Vagina (tissue), 2 donors: ENCODE results near the gene FREM2. TPM values are rescaled to one million over a fixed set of nuclear protein-coding genes. Genes with fewer than 3 reads are reported as not detected.

Experiments
- DNase-seq, 2 donors: peaks; one replicate each; pipeline ENCODE4 v3.0.0-alpha.2; 2017; ENCODE audit errors: extremely low spot score in 2 of 2
- H3K27ac ChIP-seq: fragments of 200-600 bp; sonication (generic); one replicate; pipeline ENCODE4 v1.5.1; 2019
- H3K27me3 ChIP-seq: fragments of 200-600 bp; sonication (generic); one replicate; pipeline ENCODE4 v1.5.1; 2019
- H3K36me3 ChIP-seq, 2 donors: fragments of 200-600 bp; sonication (generic); one replicate each; pipeline ENCODE4 v1.5.1; 2017 to 2019
- H3K4me1 ChIP-seq: fragments of 200-600 bp; sonication (generic); one replicate; pipeline ENCODE4 v1.5.1; 2019
- H3K4me3 ChIP-seq, 2 donors: fragments of 200-600 bp; sonication (generic); 1 replicate in 1 of 2; 2 replicates in 1 of 2; pipeline ENCODE4 v1.5.1; 2016 to 2019
- H3K9me3 ChIP-seq: fragments of 200-600 bp; sonication (generic); one replicate; pipeline ENCODE4 v1.5.1; 2019
- POLR2A ChIP-seq, 2 donors: fragments of 450-650 bp; IDR thresholded peaks; one replicate each; pipeline ENCODE4 v1.6.1; 2017; ENCODE audit warnings: antibody characterized with exemption in 2 of 2, mild to moderate bottlenecking in 2 of 2, moderate library complexity in 2 of 2
- POLR2AphosphoS5 ChIP-seq, 2 donors: sonication (generic); formaldehyde crosslinking; IDR thresholded peaks; one replicate each; pipeline ENCODE4 v1.9.0; 2017; ENCODE audit warnings: antibody characterized with exemption in 2 of 2, mild to moderate bottlenecking in 2 of 2, low read depth in 1 of 2; ENCODE audit not compliant: insufficient read depth in 1 of 2
- intact Hi-C: fragments of 100-400 bp; cut with DNase I; formaldehyde crosslinking; loops from one replicate; pipeline ENCODE4 v1.15.1; 2023
- total RNA-seq: library from RNA; depleted of rRNA; stranded (reverse); fragments of >200 nt; gene quantifications from one replicate; pipeline ENCODE4 v1.2.3, GENCODE V29; 2016
- TF ChIP-seq, protein P1 (sequence below), 3 experiments: fragments of 450-650 bp in 2 of 3; fragments of 200-600 bp in 1 of 3; sonication (generic) in 1 of 3; IDR thresholded peaks; one replicate each; pipeline ENCODE4 v1.5.1; 2017 to 2019; ENCODE audit warnings: antibody characterized with exemption in 3 of 3, mild to moderate bottlenecking in 2 of 3, moderate library complexity in 2 of 3

FREM2 gene
- total RNA-seq, 1 donor from 2014 or later, result 0.98 TPM

DNA sequence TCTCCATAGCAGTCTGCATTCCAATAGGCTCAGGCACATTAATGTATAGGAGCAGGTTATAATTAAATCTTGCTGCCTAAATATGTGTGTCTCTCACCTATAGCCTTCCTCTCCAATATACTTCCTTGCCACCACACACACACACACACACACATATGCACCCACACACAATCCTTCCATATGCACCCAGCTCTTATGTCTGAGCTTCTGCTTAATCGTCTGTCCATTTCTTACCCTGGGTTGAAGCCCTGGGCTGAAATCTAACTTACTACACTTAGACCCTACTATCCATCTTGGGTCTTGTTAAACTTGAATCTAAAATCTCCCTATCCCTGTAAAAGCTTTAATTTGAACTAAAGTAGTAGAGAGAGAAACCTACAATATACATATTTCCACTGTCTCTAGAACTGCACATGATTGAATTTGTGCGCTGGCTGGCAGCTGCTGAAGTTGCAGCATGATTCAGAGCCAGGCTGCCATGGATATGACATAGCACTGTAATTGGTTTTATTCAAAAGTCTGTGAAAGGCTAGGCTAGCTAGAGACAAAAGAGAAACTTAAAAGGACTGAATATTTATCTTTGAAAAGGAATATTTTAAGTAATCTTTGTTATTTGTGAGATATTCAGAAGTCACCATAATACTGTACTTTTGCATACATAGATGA lies 25.7 kb upstream of the FREM2 start:
- H3K9me3 ChIP-seq, result no peaks in the 10 kb centered on the region

DNA sequence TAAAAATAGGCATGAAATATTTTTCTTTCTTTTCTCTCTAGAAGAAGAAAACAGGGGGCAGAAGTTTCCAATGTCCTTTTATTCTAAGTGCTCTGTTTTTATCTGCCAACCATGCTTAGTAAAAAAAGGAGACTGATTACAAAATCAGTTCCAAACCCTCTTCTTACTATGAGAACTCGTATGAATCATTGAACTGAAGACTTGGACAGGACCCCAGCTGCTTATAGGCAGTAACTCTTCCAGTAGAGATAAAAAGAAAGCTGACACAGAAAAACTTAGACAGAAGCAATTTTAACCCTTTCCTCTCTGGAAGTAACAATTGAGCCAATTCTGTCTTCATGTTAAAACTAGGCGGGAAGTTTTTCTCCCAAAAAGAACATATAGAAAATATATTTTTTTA lies 24.5 kb upstream of the FREM2 start:
- Histone ChIP-seq H3K4me3 (no peak overlapping the region), H3K4me1 (no peaks in the 10 kb centered on the region), H3K36me3 (no peaks in the 10 kb centered on the region), H3K27ac (no peak overlapping the region), H3K27me3 (no peaks in the 10 kb centered on the region), H3K9me3 (no peaks in the 10 kb centered on the region)
- TF ChIP-seq, protein P1, sequence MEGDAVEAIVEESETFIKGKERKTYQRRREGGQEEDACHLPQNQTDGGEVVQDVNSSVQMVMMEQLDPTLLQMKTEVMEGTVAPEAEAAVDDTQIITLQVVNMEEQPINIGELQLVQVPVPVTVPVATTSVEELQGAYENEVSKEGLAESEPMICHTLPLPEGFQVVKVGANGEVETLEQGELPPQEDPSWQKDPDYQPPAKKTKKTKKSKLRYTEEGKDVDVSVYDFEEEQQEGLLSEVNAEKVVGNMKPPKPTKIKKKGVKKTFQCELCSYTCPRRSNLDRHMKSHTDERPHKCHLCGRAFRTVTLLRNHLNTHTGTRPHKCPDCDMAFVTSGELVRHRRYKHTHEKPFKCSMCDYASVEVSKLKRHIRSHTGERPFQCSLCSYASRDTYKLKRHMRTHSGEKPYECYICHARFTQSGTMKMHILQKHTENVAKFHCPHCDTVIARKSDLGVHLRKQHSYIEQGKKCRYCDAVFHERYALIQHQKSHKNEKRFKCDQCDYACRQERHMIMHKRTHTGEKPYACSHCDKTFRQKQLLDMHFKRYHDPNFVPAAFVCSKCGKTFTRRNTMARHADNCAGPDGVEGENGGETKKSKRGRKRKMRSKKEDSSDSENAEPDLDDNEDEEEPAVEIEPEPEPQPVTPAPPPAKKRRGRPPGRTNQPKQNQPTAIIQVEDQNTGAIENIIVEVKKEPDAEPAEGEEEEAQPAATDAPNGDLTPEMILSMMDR (IDR thresholded peaks at IDR 0.05), result no peak
- TF ChIP-seq POLR2A (IDR thresholded peaks at IDR 0.05) (no peak), POLR2AphosphoS5 (IDR thresholded peaks at IDR 0.05; ENCODE audit: insufficient read depth in 1 of 2, low read depth in 1 of 2) (no peak)
- no peak for DNase-seq
- intact Hi-C loops, result no loop called here

More for the DNA sequence above, 25.7 kb upstream of the FREM2 start:
- TF ChIP-seq, protein P1 (IDR thresholded peaks at IDR 0.05), result no peak
- TF ChIP-seq POLR2AphosphoS5 (IDR thresholded peaks at IDR 0.05; ENCODE audit: insufficient read depth in 1 of 2, low read depth in 1 of 2) (no peak), POLR2A (IDR thresholded peaks at IDR 0.05) (no peak)
- Histone ChIP-seq H3K36me3 (no peaks in the 10 kb centered on the region), H3K27me3 (no peaks in the 10 kb centered on the region), H3K4me3 (no peak overlapping the region), H3K27ac (no peak overlapping the region), H3K4me1 (no peaks in the 10 kb centered on the region)
- intact Hi-C loops, result no loop called here
- no peak for DNase-seq

DNA sequence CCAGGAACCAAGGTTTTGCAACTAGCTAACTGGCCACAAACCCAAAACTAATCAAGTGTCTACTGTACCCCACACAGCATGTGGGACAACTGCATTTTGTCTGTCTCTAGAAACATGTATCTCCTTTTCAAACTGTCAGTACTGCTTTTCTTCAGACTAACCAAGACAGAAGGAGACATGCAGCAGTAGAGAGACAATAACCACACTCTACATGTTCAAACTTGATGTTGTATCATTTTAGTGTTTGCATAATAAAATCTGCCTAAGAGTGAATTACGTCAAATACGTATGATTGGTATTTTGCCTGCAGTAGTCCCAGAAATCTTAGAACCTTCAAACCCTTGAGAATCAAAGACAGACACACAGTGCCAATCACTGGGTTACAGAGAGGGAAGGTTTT lies 22.0 kb upstream of the FREM2 start:
- Histone ChIP-seq H3K4me1 (no peaks in the 10 kb centered on the region), H3K27me3 (no peaks in the 10 kb centered on the region), H3K27ac (no peak overlapping the region), H3K9me3 (no peaks in the 10 kb centered on the region), H3K4me3 (no peak overlapping the region), H3K36me3 (no peaks in the 10 kb centered on the region)
- intact Hi-C loops, result no loop called here
- no peak for DNase-seq
- no peak for TF ChIP-seq POLR2A (IDR thresholded peaks at IDR 0.05)
- TF ChIP-seq POLR2AphosphoS5 (IDR thresholded peaks at IDR 0.05; ENCODE audit: insufficient read depth in 1 of 2, low read depth in 1 of 2), result no peak
- TF ChIP-seq, protein P1 (IDR thresholded peaks at IDR 0.05), result no peak

DNA sequence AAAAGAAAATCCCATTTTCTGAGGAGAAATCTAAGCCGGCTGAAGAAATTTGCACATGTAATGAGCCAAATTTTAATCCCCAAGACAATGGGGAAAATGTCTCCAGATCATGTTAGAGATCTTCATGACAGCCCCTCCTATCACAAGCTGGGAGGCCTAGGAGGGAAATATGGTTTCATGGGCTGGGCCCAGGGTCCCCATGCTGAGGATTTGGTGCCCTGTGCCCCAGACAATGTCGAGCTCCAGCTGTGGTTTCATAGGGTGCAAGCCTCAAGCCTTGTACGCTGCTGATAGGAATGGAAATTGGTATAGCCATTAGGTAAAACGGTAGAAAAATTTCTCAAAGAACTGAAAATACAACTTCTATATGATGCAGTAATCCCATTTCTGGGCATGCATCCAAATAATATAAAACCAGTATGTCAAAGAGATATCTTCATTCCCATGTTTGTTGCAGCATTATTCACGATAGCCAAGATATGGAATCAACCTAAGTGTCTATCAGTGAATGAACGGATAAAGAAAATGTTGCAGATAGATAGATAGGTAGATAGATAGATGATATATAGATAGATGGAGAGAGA lies 19.3 kb upstream of the FREM2 start:
- no peaks in the 10 kb centered on the region for H3K9me3 ChIP-seq
- no peaks in the 10 kb centered on the region for H3K36me3 ChIP-seq
- intact Hi-C loops, result no loop called here
- H3K4me1 ChIP-seq, result no peaks in the 10 kb centered on the region
- no peak overlapping the region for H3K27ac ChIP-seq
- H3K27me3 ChIP-seq, result no peaks in the 10 kb centered on the region
- no peak overlapping the region for H3K4me3 ChIP-seq
- TF ChIP-seq POLR2A (IDR thresholded peaks at IDR 0.05) (no peak), POLR2AphosphoS5 (IDR thresholded peaks at IDR 0.05; ENCODE audit: insufficient read depth in 1 of 2, low read depth in 1 of 2) (no peak)
- TF ChIP-seq, protein P1 (IDR thresholded peaks at IDR 0.05), result no peak
- DNase-seq, result no peak
